Ramos (cell line): ENCODE data around the gene MTF1.
"Not testable (repeated sequence)": the region's sequence is repeated elsewhere in the genome, so short reads cannot be mapped to it uniquely, and the experiment has no call there.

Source experiments
- in situ Hi-C: fragments of 300-500 bp; cut with MboI; formaldehyde crosslinking; loops from one replicate; pipeline ENCODE4 v1.14.3; 2022; ENCODE audit warnings: low sequenced_read_pairs; ENCODE audit not compliant: unreplicated experiment

MTF1 gene

DNA sequence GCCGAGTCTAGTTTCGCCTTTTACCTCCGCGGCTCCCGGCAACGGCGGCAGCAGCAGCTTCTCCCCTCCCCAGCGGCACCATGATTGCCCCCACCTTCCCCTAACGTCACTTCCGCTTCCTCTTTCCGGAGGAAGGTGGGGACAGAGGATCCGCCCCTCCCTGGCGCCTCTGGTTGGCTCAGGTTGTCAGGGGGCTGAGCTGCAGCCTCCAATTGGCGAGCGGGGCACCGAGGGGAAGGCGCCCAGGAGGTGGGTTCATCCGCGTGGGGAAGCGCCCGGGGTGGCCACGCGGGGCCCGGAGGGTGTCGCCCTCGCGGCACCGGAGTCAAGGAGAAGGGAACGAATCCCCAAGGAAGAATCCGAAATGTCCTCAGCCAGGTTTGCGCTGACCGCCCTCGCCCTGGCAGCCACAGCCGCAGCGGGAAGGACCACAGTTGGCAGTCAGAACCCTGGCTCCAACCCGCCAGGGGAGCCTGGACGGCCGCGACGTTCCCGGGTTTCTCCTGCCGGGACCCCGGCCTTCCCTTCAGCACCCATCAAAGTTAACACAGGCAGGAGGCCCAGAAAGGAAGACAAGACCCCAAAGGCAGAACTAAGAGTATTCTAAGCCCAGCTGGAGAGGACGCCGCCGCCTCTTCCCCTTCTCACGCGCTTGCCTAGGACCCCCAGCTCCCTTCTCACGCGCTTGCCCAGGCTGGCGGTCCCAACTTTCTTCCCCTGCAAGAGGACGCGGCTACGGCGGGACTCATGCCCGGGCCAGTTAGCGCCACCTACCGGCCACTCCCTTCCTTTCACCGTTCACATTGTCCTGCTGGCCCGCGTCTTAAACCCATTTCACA lies at the start of gene MTF1:
Gene MTF1, minus strand, starts transcription at position 86 of the 839 bp plus-strand sequence. CDS start 1,934 bp downstream, outside the sequence.
- in situ Hi-C loops: no loop called here

DNA sequence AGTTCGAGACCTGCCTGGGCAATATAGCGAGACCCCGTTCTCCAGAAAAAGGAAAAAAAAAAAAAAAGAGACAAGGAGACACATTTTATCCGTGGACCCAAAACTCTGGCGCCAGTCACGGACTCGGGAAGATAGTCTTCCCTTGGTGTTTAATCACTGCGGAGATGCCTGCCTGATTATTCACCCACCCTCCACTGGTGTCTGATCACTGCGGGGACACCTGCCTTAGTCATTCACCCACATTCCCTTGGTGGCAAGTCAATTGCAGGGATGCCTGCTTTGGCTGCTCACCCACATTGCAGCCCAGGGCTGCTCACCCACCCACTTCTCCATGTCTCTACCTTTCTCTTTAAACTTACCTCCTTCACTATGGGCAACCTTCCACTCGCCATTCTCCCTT lies 49.1 kb upstream of the MTF1 start:
- in situ Hi-C loops: not testable (repeated sequence)

DNA sequence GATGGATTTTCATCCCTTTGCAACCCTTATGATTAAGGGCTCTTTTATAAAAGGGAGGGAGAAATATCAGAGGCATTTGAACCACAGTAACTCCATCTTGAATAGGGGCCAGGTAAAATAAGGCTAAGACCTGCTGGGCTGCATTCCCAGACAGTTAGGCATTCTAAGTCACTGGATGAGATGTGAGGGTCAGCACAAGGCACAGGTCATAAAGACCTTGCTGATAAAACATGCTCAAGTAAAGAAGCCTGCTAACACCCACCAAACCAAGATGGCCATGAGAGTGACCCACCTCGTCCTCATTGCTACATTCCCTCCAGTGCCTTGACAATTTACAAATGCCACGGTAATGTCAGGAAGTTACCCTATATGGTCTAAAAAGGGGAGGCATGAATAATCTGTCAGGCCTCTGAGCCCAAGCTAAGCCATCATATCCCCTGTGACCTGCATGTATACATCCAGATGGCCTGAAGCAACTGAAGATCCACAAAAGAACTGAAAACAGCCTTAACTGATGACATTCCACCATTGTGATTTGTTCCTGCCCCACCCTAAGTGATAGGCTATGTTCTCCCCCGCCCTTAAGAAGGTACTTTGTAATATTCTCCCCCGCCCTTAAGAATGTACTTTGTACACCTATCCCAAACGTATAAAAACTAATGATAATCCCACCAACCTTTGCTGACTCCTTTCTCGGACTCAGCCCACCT lies 48.2 kb upstream of the MTF1 start:
- in situ Hi-C loops: not testable (repeated sequence)

DNA sequence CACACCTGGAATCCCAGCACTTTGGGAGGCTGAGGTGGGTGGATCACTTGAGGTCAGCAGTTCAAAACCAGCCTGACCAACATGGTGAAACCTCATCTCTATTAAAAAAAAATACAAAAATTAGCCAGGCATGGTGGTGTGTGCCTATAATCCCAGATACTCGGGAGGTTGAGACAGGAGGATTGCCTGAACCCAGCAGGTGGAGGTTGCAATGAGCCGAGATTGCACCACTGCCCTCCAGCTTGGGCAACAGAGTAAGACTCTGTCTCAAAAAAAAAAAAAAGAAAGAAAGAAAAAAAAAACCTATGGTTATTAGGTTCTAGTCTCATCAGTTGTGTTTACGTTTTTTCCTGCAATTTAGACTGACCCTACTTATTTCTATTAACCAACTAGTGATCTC lies 47.2 kb upstream of the MTF1 start:
- in situ Hi-C loops: not testable (repeated sequence)

DNA sequence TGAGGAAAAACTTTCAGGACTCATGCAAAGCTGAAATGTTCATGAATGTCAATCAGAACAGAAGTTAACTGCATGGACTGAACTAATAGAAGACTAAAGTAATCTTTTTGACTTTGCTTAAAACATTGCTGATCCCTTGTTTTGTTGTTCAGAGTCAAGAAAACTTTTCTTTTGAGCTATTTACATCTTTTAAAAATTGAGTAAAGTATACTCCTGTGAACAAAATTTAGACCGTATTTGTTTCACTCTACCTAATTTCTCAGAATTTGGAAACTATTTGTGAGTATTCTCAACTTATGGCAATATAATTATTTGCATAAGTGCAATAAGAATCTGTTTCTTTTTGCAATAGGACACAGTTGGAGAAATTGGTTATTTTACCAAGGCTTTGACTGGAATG lies 46.3 kb upstream of the MTF1 start:
- in situ Hi-C loops: no loop called here

DNA sequence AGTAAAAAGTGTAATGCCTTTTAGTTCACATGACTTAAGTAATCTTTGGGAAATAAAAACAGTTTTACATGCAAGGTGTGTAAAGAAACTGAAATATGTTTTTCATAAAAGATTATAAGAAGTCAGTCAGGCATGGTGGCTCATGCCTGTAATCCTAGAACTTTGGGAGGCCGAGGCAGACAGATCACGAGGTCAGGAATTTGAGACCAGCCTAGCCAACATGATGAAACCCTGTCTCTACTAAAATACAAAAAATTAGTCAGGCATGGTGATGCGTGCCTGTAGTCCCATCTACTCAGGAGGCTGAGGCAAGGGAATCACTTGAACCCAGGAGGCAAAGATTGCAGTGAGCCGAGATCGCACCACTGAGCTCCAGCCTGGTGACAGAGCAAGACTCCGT lies 44.5 kb upstream of the MTF1 start:
- in situ Hi-C loops: not testable (repeated sequence)

DNA sequence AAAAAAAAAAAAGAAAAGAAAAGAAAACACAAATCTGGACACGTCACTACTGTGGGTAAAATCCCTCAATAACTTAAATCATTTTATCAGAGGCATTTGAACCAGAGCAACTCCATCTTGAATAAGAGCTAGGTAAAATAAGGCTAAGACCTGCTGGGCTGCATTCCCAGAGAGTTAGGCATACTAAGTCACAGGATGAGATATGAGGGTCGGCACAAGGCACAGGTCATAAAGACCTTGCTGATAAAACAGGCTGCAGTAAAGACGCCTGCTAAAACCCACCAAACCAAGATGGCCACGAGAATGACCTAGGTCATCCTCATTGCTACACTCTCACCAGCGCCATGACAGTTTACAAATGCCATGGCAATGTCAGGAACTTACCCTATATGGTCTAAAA lies 43.6 kb upstream of the MTF1 start:
- in situ Hi-C loops: no loop called here

DNA sequence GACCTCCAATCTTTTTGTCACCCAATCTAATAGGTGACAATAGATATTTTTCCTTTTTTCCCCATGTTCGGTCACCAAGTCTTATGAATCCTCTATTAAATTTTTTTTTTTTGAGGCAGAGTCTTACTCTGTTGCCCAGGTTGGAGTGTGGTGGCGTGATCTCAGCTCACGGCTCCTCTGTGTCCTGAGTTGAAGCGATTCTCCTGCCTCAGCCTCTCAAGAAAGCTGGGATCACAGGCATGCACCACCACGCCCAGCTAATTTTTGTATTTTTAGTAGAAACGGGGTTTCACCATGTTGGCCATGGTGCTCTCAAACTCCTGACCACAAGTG lies 42.5 kb upstream of the MTF1 start:
- in situ Hi-C loops: no loop called here

DNA sequence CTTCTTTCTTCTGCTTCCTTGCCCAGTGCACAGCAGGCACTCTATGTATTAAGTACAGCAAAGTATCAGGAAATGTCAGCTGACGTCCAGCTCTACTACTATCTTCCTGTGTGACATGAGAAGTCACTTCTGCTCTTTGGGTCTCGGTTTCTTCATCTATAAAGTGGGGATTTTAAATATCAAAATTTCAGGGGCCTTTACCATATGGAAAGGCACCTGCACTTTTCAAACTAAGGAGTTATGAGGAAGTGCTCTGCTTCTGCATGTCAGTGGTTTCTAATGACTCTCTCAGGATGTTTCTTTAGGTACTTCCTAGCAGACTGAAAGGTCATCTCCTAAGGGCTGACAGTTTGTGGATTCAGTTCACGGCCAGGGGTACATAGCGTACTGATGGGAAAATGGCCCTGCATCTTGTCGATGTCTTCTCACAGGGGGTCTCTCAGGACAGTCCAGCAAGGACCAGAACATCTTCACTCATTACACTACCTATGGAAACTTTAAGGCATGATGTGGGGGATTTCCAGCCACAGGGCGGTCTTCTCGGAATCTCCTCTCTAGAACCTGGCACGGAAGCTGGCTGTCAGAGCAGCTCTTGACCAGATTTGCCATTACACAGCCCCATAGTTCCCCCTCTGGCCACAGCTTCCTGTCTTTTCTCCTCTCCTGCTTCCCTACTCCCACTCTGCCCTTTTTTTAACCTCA lies 42.0 kb upstream of the MTF1 start:
- in situ Hi-C loops: no loop called here

DNA sequence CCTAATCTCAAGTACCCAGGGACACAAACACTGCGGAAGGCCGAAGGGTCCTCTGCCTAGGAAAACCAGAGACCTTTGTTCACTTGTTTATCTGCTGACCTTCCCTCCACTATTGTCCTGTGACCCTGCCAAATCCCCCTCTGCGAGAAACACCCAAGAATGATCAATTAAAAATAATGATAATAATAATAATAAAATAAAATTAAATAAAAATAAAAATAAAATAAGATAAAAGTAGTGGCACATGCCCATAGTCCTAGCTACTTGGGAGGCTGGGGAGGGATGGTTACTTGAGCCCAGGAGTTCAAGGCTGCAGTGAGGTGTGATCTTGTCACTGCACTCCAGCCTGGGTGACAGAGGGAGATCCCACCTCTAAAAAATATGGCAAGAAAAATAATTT lies 38.2 kb upstream of the MTF1 start:
- in situ Hi-C loops: not testable (repeated sequence)

DNA sequence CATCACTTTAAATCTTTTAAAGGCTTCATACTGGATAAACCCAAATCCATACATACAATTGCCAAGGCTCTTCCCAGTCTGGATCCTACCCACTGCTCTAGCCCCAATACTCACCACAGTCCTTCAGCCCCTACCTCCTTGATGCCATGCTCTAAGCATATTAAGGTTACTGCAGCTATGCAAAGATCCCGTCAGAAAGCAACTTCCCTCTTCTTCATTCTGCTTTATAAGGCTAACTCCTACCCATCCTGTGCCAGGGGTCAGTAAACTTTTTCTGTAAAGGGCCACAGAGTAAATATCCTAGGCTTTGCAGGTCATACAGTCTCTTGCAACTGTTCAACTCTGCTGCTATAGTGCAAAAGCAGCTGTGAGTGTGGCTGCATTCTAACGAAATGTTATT lies 34.3 kb upstream of the MTF1 start:
- in situ Hi-C loops: loop anchor here (5.0 kb wide), 1 partner anchor 74 kb away; no protein-coding TSS in a partner anchor

DNA sequence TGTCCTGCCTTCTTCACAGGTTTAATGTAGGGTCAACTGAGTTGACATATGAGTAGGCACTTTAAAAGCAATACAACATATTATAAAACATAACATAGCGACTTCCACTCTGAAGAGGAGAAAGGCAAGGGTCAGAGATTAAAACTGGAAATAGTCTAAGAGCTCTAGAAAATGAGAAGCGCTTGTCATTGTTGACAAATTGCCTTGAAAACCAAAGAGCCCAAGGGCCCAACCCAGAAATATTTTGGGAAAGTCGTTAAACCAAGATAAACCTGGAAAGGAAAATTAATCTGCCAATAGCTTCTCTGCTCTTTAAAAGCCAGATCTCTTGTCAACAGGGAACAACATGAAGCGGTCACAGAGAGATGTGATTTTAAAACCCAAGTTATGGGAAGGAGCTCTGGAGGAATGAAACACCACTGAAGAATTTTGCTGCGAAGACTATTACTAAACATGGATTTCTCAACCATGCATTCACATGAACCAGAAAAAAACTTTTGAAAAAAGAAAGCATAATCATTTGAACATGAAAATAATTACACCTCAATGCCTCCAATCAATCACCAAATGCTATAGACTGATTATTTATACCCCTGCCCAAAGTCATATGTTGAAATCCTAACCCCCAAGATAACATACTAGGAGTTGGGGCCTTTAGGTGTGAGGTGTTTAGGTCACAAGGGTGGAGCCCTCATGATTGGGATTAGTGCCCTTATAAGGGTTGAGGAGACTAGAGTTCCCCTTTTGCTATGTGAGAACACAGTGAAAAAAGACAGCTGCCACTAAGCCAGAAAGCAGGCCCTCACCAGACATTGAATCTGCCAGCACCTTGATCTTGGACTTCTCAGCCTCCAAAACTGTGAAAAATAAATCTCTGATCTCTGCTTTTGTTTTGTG lies 33.0 kb upstream of the MTF1 start:
- in situ Hi-C loops: loop anchor here (5.0 kb wide), 1 partner anchor 75 kb away; no protein-coding TSS in a partner anchor

DNA sequence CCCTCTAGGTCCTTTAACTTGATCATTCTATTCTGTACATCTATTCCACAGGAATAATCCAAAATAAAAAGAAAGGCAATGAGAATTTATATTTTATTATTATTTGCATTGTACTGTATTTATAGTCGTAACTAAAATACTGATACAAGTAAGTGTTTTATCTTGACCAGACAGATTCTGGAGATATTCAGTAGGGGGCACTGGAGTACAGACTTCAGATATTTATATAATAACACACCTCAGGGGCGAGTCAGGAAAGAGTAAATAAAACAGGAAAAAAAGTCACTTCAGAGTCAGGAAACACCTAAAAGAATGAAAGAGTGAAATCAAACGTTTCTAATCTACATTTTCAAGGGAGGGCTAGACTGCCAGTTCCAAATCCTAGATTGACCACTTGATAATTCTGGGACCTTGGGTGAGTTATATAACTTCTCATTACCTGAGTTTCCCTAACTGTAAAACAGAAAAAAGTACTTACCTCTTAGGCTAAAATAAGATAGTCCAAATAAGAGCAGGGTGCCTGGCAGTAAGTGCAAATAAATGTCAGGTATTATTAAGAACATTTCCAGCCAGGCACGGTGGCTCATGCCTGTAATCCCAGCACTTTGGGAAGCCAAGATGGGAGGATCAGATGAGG lies 31.1 kb upstream of the MTF1 start:
- in situ Hi-C loops: loop anchor here (5.0 kb wide), 1 partner anchor 77 kb away; no protein-coding TSS in a partner anchor

DNA sequence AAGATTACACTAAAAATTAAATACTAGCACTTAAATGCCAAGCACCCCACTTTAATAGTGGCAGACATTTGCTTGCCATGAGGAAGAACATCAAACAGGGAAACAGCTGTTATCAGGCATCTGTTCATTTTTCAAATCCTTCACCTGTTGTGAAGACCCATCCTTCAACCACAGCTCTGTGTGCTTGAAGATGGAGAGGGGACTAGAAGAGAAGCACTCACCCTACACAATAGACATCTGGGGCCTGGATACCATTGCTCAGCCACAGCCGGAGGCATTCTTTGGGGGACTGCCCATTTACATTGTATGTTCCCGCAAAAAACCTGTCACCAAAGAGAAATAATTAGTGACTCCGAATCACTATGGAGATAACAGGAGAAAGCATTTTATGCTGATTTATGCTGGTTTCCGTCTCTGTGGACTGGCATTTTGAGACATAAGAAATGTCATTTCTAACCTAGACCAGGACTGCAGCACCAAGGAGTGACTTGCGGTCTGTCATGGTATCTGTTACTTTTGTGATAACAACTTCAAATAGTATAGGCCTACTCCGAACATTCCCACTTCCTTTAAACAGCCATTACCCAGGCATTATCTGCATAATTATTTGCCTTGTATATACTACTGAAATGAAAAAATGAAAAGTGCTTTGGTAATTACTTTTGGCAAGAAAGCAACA lies 28.8 kb upstream of the MTF1 start:
- in situ Hi-C loops: no loop called here

DNA sequence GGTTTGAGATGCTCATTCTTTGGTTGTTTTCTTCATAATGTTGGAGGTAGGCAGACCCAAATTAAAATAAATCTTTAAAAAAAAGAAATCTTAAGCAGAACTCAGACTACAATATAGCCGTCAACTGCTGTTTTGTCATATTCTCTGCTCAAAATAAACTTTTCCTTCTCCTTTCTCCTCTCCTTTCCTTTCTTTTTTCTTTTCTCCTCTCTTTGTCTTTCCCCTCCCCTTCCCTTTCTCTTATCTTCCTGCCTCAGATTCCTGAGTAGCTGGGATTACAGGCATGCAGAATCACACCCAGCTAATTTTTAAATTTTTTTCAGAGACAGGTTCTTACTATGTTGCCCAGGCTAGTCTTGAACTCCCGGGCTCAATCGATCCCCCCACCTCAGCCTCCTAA lies 24.8 kb upstream of the MTF1 start:
- in situ Hi-C loops: no loop called here

DNA sequence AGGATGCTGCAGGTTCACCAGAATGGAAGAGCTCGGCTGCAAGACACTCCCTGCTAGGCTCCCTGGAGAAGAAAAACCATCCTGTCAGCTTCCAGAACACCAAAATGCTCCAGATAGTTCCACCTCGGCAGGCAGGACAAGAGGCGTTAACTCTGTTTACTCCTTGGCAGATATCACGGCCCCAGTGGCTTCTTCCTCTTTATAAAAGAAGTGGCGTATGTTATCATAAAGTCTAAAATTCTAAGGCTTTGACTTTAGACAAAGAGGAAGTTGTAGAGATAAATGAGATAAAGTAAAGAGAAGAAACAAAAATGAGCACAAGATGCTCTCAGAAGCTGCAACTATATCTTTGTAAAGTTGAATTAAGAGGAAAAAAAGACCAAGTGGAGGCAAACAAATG lies 24.3 kb upstream of the MTF1 start:
- in situ Hi-C loops: no loop called here

DNA sequence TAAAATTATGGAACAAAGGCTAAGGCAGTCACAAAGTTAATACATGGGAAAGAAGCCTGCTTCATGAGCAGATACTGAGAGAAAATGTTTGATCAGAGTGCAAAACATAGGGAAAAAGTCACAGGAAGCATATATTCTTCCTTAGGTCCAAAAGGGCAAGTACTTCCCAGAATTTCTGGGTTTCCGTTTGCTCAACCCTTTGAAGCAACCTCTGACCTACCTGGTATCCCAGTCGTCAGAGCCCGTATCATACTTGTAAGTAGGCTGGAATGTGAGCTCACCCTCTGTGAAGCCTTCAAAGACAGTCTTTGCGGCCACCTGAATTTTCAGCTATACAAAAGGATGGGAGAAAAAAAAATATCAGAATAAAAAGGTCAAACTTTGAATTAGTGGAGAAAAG lies 20.5 kb upstream of the MTF1 start:
- in situ Hi-C loops: loop anchor here (10.0 kb wide), 1 partner anchor 85 kb away; no protein-coding TSS in a partner anchor

DNA sequence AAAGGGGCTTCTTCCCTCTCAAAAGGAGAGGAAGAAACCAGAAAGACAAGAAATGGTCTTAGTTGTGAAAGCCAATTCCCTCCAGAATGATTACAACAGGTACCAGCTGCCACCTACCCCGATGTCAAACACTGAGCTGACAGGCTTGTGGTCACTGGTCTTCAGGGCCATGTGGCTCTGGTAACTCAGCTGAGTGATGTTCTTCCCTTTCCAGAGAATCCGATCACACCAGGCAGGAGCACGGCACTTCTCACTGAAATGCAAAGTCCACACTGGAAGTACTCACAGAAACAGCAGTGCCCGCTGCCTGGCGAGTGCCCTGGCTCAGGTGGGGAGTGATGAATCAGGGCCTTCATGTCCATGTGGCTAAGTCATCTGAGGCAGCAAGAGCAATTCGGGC lies 18.7 kb upstream of the MTF1 start:
- in situ Hi-C loops: loop anchor here (10.0 kb wide), 1 partner anchor 87 kb away; no protein-coding TSS in a partner anchor

DNA sequence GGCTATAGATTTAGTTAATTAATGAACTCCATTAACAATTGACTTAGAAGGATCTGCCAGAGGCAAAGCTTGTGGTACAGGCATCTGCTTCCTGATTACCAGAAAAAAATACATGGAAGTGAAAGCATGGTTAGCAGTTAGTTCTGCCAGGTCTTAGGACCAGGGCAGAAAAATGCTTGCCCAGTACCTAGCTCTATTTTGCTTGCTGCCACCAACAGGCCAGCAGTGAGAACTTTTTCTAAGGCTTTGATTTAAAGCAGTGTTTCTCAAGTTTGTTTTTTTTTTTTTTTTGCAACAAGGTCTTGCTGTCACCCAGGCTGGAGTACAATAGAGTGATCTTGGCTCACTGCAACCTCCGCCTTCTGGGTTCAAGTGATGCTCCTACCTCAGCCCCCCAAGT lies 16.4 kb upstream of the MTF1 start:
- in situ Hi-C loops: loop anchor here (10.0 kb wide), 1 partner anchor 89 kb away; no protein-coding TSS in a partner anchor
